BJ (cell line): Measurements from ENCODE around the gene MEGF6. TPM values are rescaled to one million over a fixed set of nuclear protein-coding genes. Genes with fewer than 3 reads are reported as not detected.

Source experiments
- CTCF ChIA-PET: fragments of 350-600 bp; formaldehyde crosslinking; extraction: SDS; loops from one replicate; lab custom pipeline; 2021; ENCODE audit warnings: antibody characterized with exemption, inconsistent platforms; lab: Yijun Ruan, JAX
- POLR2A ChIA-PET: fragments of 300-600 bp; sonication (Branson Sonifier 250); formaldehyde crosslinking; extraction: SDS; loops from one replicate; lab custom pipeline; 2021; ENCODE audit warnings: antibody characterized with exemption; lab: Charles Lee
- DNase-seq: peaks from one replicate; pipeline ENCODE4 v3.0.0-alpha.2; 2011; ENCODE audit warnings: low read depth
- H3K27me3 ChIP-seq: 2 replicates; pipeline ENCODE4 v1.6.0; 2011; ENCODE audit warnings: low read length; ENCODE audit not compliant: control insufficient read depth, insufficient read depth
- H3K36me3 ChIP-seq: 2 replicates; pipeline ENCODE4 v1.5.1; 2011; ENCODE audit warnings: low read length; ENCODE audit not compliant: control insufficient read depth, insufficient read depth
- H3K4me3 ChIP-seq: 2 replicates; pipeline ENCODE4 v1.5.1; 2011; ENCODE audit warnings: low read depth, mild to moderate bottlenecking, control low read depth, low read length
- polyA plus RNA-seq: library from polyadenylated mRNA; depleted of rRNA; stranded (reverse); fragments of >200 nt; gene quantifications from 2 replicates; pipeline ENCODE4 v1.2.3, GENCODE V29; 2011
- TF ChIP-seq, protein P1 (sequence below): IDR thresholded peaks from 2 replicates; pipeline ENCODE4 v1.5.1; 2011; ENCODE audit warnings: low read depth, mild to moderate bottlenecking, control low read depth, inconsistent platforms, low read length, moderate library complexity; ENCODE audit not compliant: insufficient read depth

MEGF6 gene
- polyA plus RNA-seq, 1 experiment: 77.4 TPM

DNA sequence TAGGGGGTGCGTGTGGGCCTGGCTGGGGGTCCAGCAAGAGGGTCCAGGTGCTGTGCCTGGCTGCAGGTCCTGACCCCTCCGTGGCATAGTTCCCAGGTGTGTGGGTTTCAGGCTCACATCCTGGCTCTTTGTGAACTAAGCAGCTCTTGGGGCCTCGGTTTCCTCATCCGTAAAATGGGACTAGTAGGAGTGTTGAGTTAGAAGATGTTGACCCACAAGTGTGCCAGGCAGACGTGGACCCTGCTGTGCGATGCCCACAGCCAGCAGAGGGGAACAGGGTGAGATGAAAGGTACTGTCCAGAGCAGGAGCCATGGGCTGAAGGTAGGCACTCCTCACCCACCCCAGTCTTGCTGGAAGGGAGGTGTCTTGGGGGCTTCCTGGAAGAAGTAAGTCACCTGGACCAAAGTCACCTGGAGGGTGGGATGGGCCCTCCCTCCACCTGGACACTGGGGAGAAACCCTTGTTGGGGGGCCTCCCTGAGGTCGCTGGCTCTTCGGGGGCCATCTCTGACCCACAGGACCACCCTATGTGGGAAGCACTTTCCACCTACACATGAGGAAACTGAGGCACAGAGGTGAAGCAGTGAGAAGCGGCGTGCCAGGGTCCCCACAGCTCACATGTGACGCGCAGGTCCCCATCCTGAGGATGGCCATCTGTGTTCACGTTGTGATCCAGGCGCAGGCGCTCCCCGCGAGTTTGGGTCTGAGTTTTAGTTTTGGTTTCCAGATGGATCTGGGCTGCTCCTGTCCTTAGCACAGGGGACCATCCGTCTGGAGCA lies 155.4 kb downstream of the MEGF6 start:
- peaks cover 3% of the 10 kb centered on the region for H3K27me3 ChIP-seq
- no peaks in the 10 kb centered on the region for H3K36me3 ChIP-seq
- ChIA-PET CTCF (interaction anchor here (1.1 to 4.9 kb wide), 4 partner anchors 8 to 164 kb away, joined by 4 to 72 read pairs (median 6); no protein-coding TSS in a partner anchor), POLR2A (no interaction called here)
- DNase-seq: no peak
- TF ChIP-seq, protein P1, sequence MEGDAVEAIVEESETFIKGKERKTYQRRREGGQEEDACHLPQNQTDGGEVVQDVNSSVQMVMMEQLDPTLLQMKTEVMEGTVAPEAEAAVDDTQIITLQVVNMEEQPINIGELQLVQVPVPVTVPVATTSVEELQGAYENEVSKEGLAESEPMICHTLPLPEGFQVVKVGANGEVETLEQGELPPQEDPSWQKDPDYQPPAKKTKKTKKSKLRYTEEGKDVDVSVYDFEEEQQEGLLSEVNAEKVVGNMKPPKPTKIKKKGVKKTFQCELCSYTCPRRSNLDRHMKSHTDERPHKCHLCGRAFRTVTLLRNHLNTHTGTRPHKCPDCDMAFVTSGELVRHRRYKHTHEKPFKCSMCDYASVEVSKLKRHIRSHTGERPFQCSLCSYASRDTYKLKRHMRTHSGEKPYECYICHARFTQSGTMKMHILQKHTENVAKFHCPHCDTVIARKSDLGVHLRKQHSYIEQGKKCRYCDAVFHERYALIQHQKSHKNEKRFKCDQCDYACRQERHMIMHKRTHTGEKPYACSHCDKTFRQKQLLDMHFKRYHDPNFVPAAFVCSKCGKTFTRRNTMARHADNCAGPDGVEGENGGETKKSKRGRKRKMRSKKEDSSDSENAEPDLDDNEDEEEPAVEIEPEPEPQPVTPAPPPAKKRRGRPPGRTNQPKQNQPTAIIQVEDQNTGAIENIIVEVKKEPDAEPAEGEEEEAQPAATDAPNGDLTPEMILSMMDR: no peak
- no peak overlapping the region for H3K4me3 ChIP-seq

DNA sequence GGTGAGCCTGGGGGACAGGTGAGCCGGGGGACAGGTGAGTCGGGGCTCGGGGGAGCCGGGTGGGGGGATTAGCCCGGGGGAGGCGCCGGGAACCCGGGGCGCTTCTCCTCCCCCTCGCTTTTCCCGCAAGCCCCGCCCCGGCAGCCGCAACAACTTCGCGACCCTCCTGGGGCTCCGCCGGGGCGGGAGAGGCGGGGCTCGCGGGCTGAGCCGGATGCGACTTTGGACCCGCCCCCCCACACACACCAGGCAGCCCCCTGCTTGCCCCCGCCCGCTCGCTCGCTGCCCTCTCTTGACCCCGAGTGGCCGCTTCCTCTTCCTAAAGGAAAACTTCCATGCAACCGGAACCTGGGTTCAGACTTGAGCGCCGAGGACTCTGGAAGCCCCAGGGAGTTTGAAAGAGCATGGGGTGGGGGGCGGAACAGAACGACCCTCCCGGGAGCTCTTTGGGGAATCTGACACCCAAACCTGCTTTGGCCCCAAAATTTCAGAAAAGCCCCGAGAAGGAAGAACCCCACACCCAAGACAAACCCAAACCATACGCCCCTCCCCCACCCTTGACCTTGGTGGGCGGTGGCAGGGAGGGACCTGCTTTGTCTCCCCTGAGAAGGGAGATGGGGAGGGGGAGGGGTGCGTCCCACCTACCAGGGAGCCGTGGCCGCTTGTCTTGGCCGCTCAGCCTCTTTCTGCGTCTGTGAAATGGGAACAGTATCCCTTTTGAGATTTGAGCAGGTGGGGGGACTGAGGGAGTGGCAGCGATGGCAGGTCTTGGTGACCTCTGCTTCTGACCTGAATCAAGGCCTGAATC lies 156.3 kb downstream of the MEGF6 start:
- DNase-seq: no peak
- TF ChIP-seq, protein P1: no peak
- H3K4me3 ChIP-seq: peak overlapping the region; percentile 27
- ChIA-PET POLR2A (no interaction called here), CTCF (interaction anchor here (0.7 to 4.9 kb wide), 5 partner anchors 9 to 343 kb away, joined by 4 to 72 read pairs (median 6); no protein-coding TSS in a partner anchor)
- H3K27me3 ChIP-seq: peaks cover 3% of the 10 kb centered on the region
- no peaks in the 10 kb centered on the region for H3K36me3 ChIP-seq

DNA sequence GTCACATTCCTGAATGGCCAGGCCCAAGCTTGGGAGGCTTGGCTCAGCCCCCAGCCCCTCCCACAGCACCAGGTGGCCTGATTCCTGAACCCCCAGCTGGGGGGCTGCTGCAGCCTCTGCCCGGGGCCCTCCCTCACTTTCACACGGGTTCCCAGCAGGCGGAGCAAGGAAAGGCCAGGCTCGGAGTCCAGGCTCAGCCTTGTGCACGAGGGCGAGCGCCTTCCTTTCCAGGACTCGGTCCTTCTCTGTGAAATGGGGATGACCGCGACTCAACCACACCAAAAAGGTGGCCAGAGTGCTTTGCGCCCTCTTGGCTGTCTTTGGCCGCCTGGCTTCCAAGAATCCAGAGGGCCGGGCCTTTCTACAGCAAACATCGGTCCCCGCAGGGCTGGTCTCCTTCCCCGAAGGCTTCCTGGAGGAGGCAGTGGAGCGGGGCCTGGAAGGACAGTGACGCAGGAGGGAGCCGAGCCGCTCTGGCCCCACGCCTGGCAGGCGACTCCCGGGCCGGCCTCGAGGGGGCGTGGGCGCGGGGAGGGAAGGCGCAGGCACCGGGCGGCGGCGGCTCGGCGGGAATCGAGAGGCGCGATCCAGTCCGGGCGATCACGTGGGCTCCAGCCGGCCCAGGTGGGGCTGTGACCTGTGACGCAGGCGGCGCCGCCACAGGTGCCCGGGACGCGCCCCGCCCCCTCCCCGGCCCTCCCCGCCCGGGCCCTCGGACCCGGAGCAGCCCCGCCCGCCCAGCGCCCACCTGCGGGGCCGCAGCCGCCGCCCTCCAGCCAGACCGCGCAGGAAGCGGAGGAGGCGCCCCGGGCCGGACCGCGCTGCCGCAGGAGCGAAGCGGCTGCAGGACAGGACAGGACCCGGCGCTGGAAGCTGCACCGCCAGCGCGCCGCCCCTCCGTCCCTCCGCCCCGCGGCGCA lies 157.2 kb downstream of the MEGF6 start, which contains the start of gene ARHGEF16:
Gene ARHGEF16, plus strand, starts transcription at position 775 of the 920 bp plus-strand sequence. CDS start 8,420 bp downstream, outside the sequence.
- CTCF ChIA-PET: interaction anchor here (0.7 to 4.9 kb wide), 31 partner anchors 8 to 350 kb away, joined by 3 to 147 read pairs (median 7); partner anchors contain the start of genes LRRC47 and TPRG1L

DNA sequence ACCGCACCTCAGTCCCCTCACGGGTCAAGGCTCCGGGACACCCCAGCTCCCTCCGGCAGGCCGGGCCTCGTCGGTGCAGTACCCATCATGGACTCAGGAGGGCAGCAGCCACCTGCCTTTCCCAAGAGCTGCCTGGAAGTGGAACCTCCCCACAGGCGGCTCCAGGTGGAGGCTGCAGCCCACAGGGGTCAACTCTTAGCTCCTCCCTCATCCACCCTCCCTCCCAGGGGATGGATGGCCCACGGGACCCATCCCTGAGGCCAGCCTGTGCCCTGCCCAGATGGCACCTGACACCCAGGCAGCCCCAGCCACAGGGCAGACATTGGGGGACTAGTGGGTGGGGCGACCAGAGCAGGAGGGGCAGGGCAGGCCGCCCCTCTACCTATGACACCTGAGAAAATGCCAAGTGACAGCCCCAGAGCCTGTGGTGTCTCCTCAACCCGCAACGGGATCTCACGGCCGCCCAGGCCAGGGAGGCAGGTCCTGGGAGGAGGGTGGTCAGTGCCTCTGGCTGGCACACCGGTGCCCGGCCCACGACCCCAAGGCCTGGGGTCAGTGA lies 158.0 kb downstream of the MEGF6 start:
- CTCF ChIA-PET: interaction anchor here (0.6 to 4.9 kb wide), 55 partner anchors 9 to 1057 kb away, joined by 3 to 147 read pairs (median 5); partner anchors contain the start of genes LRRC47, TPRG1L and WRAP73
- POLR2A ChIA-PET: interaction anchor here (0.6 kb wide), 2 partner anchors 166 to 280 kb away, joined by 3 read pairs; no protein-coding TSS in a partner anchor
- TF ChIP-seq, protein P1: peak; percentile 93

More for the DNA sequence above, 157.2 kb downstream of the MEGF6 start, which contains the start of gene ARHGEF16:
- peaks cover 5% of the 10 kb centered on the region for H3K27me3 ChIP-seq
- H3K4me3 ChIP-seq: peak within 1 kb of the TSS; percentile 27
- DNase-seq: no peak
- H3K36me3 ChIP-seq: no peaks in the 10 kb centered on the region
- POLR2A ChIA-PET: no interaction called here
- TF ChIP-seq, protein P1: peak; percentile 41

More for the DNA sequence above, 158.0 kb downstream of the MEGF6 start:
- DNase-seq: no peak
- H3K36me3 ChIP-seq: no peaks in the 10 kb centered on the region
- peaks cover 5% of the 10 kb centered on the region for H3K27me3 ChIP-seq
- no peak overlapping the region for H3K4me3 ChIP-seq
